ENCODE results near the gene SLCO2A1.
A peak's percentile ranks its signal among the peaks of the same experiment; 100 is the strongest.

The SLCO2A1 gene

DNA sequence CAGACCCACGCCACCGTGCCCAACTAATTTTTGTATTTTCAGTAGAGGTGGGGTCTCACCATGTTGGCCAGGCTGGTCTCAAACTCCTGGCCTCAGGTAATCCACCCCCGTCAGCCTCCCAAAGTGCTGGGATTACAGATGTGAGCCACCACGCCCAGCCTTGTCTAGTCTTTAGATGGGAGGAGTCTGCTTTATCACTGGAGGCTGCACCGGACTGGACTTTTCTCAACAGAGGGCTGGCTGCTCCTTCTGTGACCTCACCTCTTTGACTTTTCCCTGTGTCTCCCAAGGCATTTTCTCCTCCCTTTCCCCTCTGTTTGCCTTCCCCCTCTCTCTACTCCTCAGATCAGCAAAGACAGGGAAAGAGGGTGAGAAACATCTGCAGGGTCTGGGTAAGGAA lies 28.5 kb downstream of the SLCO2A1 start:
- Histone ChIP-seq H3K27me3 (no peaks in the 10 kb centered on the region), H3K9ac (no peak overlapping the region), H3K4me3 (no peak overlapping the region), H3K9me3 (replicated peaks in 1 of 11) (peaks cover 0 to 13% (median 8%) of the 10 kb centered on the region in 11 experiments; a peak in 10 of 22 replicates), H3K4me2 (peak overlapping the region in 1 of 11 experiments; percentile 7; a peak in 2 of 22 replicates), H3K36me3 (no peaks in the 10 kb centered on the region), H3K4me1 (peaks cover 0 to 6% (median 0%) of the 10 kb centered on the region in 10 experiments; a peak in 1 of 20 replicates), H4K20me1 (no peaks in the 10 kb centered on the region), H3K27ac (no peak overlapping the region)
- TF ChIP-seq Cebpa-rat (IDR thresholded peaks at IDR 0.05), result no peak

DNA sequence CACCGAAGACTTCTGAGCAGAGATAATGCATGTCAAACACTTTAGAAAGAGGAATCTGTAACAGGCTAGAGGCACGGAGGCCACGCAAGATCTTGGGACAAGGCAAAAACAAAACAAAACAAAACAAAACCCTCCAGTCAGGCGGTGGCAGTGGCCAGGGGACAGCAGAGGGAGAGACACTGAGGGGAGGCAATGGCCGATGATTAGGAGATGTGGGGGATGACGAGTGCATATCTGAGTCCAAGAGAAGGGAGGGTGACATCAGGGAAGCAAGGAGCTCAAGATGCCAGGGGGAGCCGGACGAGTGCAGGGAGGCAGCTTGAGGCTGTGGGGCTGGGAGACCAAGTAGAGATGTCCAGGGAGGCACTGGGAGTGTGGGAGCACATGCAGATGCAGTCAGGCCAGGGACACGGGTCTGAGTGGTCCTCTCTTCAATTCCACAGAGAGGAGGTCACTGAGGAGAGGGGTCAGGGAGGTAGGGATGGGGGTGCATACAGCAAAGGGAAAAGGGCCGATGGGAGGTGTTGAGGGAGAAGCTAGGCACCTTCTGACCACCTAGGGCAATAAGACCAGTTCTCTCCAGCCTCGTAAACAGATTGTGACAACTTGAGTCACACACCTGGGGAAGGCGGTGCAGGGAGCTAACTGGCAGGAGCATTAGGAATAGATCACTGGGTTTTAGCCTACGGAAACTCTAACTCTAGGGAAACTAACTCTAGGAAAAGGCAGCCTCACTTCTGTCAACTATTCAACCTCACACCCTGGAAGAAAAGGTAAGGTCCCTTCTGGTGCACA lies 29.6 kb downstream of the SLCO2A1 start:
- peaks cover 0 to 13% (median 8%) of the 10 kb centered on the region in 11 experiments; a peak in 10 of 22 replicates for H3K9me3 ChIP-seq (replicated peaks in 1 of 11)
- no peak overlapping the region for H3K27ac ChIP-seq
- no peak for TF ChIP-seq Cebpa-rat (IDR thresholded peaks at IDR 0.05)
- H3K4me1 ChIP-seq, result peaks cover 0 to 11% (median 0%) of the 10 kb centered on the region in 10 experiments; a peak in 5 of 20 replicates
- no peaks in the 10 kb centered on the region for H3K36me3 ChIP-seq
- no peak overlapping the region for H3K9ac ChIP-seq
- H3K4me2 ChIP-seq, result no peak overlapping the region
- H3K4me3 ChIP-seq, result no peak overlapping the region
- H3K27me3 ChIP-seq, result no peaks in the 10 kb centered on the region
- H4K20me1 ChIP-seq, result no peaks in the 10 kb centered on the region

DNA sequence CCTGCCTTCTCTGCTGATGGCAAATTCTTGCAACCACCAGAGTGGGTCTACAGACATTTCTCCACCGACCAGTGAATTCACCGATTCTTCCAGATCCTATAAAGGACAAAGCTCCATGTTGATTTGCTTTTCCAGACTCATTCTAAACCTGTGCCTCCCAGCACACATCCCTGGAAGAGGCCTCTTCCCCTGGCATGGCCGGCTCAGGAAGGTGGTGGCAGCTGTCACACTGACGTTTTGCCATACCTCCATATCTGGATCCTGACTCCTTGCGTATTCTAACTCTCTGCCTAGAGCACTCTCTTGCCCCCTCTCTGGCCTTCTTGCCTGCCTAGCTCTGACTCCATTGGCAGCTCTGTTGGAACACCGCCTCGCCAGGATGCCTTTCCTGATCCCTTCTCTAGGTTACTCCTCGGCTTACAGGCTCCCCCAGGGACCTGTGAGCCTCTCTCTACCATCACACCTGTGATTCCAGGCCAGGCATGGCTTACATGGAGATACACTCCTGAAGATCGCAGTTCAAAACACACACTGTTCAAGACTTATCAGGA lies 31.0 kb downstream of the SLCO2A1 start:
- Histone ChIP-seq H3K9me3 (replicated peaks in 1 of 11) (peaks cover 0 to 5% (median 0%) of the 10 kb centered on the region in 11 experiments; a peak in 1 of 22 replicates), H3K36me3 (no peaks in the 10 kb centered on the region), H3K4me1 (peaks cover 0 to 23% (median 3%) of the 10 kb centered on the region in 10 experiments; a peak in 8 of 20 replicates), H3K27me3 (no peaks in the 10 kb centered on the region), H4K20me1 (no peaks in the 10 kb centered on the region), H3K4me3 (no peak overlapping the region), H3K27ac (no peak overlapping the region), H3K4me2 (no peak overlapping the region), H3K9ac (no peak overlapping the region)
- TF ChIP-seq Cebpa-rat (IDR thresholded peaks at IDR 0.05), result no peak

DNA sequence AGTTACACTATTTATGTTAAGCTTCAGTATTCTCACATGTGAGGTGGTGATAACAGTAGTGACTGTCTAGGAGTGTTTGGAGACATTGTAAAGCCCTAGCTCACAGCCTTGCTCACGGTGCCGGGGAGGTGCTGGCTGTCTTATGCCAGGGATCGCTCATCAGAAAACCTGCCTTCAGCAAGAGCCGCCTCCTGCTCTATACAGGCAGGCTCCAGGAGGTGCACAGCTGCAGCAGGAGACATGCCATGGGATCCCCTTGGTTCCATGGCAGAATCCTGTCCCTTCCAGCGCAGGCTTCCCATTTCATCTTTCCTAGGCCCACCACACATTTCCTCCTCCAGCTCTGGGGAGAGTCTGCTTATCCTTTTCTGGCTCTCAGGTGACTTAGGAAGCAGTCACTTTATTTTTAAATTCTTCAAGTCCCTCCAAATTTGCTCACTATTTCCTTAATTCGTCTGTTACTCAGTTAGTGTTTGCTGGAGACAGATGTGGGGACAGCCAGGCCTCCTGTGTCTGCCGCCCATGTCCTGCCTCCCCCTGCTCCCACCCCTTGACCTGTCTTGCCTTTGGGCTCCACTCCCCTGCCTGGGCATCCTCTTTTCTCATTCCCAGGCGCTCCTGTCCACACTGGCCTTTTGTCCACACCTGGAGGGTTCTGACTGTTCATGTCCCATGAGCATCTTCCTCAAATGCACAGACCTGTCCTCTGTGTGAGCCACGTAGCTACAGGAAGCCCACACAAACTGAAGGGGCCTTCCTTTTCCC lies 31.7 kb downstream of the SLCO2A1 start:
- H3K4me3 ChIP-seq, result no peak overlapping the region
- H3K36me3 ChIP-seq, result no peaks in the 10 kb centered on the region
- no peak overlapping the region for H3K4me2 ChIP-seq
- TF ChIP-seq Cebpa-rat (IDR thresholded peaks at IDR 0.05), result no peak
- H3K9ac ChIP-seq, result no peak overlapping the region
- no peaks in the 10 kb centered on the region for H4K20me1 ChIP-seq
- peaks cover 0 to 23% (median 3%) of the 10 kb centered on the region in 10 experiments; a peak in 8 of 20 replicates for H3K4me1 ChIP-seq
- no peaks in the 10 kb centered on the region for H3K27me3 ChIP-seq
- no peak overlapping the region for H3K27ac ChIP-seq
- H3K9me3 ChIP-seq (replicated peaks in 1 of 11), result no peaks in the 10 kb centered on the region

DNA sequence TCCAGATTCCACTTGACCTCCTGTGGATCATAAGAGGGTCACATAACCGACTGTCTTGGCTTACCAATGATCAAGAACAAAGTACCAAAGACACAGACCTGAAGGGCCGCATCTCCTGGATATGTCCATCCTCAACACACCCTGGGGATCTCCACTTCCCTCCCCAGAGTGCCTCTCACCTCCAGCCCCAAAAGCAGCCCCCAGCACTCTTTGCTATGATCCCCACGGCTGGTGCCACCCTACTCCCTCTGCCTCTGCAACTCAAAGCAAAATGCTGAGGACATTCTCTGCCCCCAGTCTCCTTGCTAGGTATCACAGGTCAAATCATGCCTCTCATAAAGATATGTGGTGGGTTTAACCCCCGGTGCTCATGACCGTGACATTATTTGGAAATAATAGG lies 32.7 kb downstream of the SLCO2A1 start:
- no peak for TF ChIP-seq Cebpa-rat (IDR thresholded peaks at IDR 0.05)
- Histone ChIP-seq H3K4me2 (no peak overlapping the region), H4K20me1 (no peaks in the 10 kb centered on the region), H3K4me1 (peaks cover 0 to 24% (median 4%) of the 10 kb centered on the region in 10 experiments; a peak in 8 of 20 replicates), H3K36me3 (no peaks in the 10 kb centered on the region), H3K27ac (no peak overlapping the region), H3K9ac (no peak overlapping the region), H3K27me3 (no peaks in the 10 kb centered on the region), H3K4me3 (no peak overlapping the region), H3K9me3 (replicated peaks in 1 of 11) (no peaks in the 10 kb centered on the region)

DNA sequence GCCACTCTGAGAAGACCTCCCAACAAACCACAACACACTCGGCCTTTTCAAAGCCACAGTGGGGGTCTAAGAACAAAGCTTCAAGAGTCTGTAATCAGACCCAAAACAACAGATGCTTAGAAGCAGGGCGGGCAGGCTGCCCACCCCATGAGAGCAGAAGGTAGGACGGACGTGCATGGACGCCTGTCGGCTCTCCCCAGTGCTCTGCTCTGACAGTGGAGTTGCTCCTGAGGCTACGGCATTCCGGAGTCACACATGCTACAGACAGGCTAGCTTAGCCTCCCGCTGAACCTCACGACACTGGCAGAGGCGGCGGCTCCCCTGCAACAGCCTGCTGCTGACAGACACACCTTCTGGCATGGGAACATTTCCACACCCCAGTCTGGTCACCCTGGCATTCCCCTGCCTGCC lies 33.5 kb downstream of the SLCO2A1 start:
- Histone ChIP-seq H3K9me3 (replicated peaks in 1 of 11) (no peaks in the 10 kb centered on the region), H3K27ac (no peak overlapping the region), H3K27me3 (no peaks in the 10 kb centered on the region), H3K4me2 (no peak overlapping the region), H3K4me3 (no peak overlapping the region), H3K36me3 (no peaks in the 10 kb centered on the region), H3K9ac (no peak overlapping the region), H4K20me1 (no peaks in the 10 kb centered on the region), H3K4me1 (peaks cover 0 to 25% (median 10%) of the 10 kb centered on the region in 10 experiments; a peak in 12 of 20 replicates)
- TF ChIP-seq Cebpa-rat (IDR thresholded peaks at IDR 0.05), result no peak

DNA sequence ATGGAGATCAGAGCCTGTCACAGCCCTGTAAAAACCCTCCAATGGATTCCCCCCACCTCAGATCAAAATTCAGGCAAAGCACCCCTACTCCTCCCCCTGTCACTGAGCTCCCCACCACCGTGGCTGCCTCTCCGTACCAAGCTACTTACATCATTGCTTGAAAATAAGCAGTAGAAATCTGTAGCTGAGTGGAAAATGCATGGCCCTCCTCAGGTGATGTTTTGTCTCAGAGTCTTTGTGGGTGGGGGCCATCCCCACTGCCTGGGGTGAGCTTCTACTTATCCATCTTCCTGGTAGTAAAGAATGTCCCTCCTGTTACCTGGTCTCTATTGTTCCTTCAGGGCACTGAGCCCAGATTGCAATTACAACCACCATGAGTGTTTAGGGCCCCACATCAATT lies 34.5 kb downstream of the SLCO2A1 start:
- Histone ChIP-seq H3K4me2 (peak overlapping the region in 5 of 11 experiments; percentile 29 to 54 (median 35); a peak in 3 of 22 replicates), H3K4me3 (no peak overlapping the region), H3K9ac (no peak overlapping the region), H3K36me3 (no peaks in the 10 kb centered on the region), H3K27ac (no peak overlapping the region), H3K9me3 (replicated peaks in 1 of 11) (no peaks in the 10 kb centered on the region), H4K20me1 (no peaks in the 10 kb centered on the region), H3K27me3 (no peaks in the 10 kb centered on the region), H3K4me1 (peaks cover 0 to 29% (median 15%) of the 10 kb centered on the region in 10 experiments; a peak in 13 of 20 replicates)
- TF ChIP-seq Cebpa-rat (IDR thresholded peaks at IDR 0.05), result no peak

DNA sequence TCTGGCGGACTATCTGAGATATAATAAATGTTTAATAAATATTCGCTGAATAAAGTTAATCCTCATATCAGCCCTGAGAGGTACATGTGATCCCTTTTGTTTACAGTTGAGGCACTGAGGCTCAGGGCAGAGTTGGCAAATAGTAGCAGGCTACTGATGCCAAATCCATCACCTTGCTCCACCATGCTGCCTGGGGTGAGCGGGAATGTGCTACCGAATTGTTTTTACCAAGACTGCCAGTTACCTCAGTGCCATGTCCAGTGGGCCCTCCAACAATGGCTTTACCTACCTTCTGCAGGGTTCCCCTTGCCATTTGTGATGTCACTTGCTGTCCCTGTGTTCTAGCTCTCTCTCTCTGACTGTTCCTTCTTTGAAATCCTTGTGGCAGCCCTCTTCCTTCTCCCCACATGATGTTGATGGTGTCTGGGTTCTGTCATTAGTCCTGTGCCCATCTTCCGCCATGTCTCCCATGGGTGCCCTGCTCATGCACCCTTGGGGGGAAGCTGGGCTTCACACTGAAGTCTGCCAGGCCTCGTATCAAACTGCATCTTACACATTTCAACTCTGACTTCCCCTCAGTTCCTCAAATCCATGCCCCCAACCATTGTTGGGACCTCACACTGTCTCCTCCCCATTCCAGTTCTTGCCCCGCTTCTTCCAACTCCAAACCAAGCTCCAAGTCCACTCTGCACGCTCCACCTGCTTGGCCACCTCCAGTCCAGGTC lies 35.4 kb downstream of the SLCO2A1 start:
- Histone ChIP-seq H3K9ac (no peak overlapping the region), H3K27ac (no peak overlapping the region), H3K36me3 (no peaks in the 10 kb centered on the region), H3K9me3 (replicated peaks in 1 of 11) (no peaks in the 10 kb centered on the region), H4K20me1 (no peaks in the 10 kb centered on the region), H3K4me2 (peak overlapping the region in 6 of 11 experiments; percentile 19 to 54 (median 35); a peak in 12 of 22 replicates), H3K27me3 (no peaks in the 10 kb centered on the region), H3K4me3 (no peak overlapping the region), H3K4me1 (peaks cover 0 to 29% (median 15%) of the 10 kb centered on the region in 10 experiments; a peak in 13 of 20 replicates)
- no peak for TF ChIP-seq Cebpa-rat (IDR thresholded peaks at IDR 0.05)
